A673 (cell line): ENCODE data around the gene RARRES2.

ENCODE experiments used
- CTCF ChIP-seq: fragments of 300-800, 200-600 bp; sonication (generic); conservative IDR thresholded peaks from 2 replicates; pipeline ENCODE4 v1.5.1; 2017; ENCODE audit warnings: low read depth, mild to moderate bottlenecking, antibody characterized with exemption, low read length, moderate library complexity, mixed read lengths
- EZH2 ChIP-seq: fragments of 200-600 bp; sonication (generic); IDR thresholded peaks from 2 replicates; pipeline ENCODE4 v1.6.1; 2017; ENCODE audit warnings: borderline replicate concordance, low read depth, mild to moderate bottlenecking, mixed read lengths, antibody characterized with exemption, low read length; ENCODE audit not compliant: poor library complexity, severe bottlenecking

GRCh38 chr7:150382123-150382843 lies 40.9 kb upstream of the RARRES2 start:
- TF ChIP-seq CTCF (no peak), EZH2 (no peak)
